Erythroblast (primary cell): ENCODE data around the gene SFMBT1.
A peak's percentile ranks its signal among the peaks of the same experiment; 100 is the strongest.

ENCODE experiments used
- DNase-seq, 2 experiments: peaks; one replicate each; lab custom pipeline; 2025; lab: John Stamatoyannopoulos, UW
- GATA1 ChIP-seq: IDR thresholded peaks from 2 replicates; pipeline ENCODE4 v1.6.1; 2011; ENCODE audit warnings: low read depth, mild to moderate bottlenecking, control low read depth, low read length, moderate library complexity
- POLR2A ChIP-seq: IDR thresholded peaks from 2 replicates; pipeline ENCODE4 v1.6.1; 2011; ENCODE audit warnings: mild to moderate bottlenecking, low read length

Gene SFMBT1

GRCh38 chr3:53079147-53079546 is 33.3 kb upstream of the SFMBT1 start:
- no peak for DNase-seq
- TF ChIP-seq POLR2A (no peak), GATA1 (no peak)

DNA sequence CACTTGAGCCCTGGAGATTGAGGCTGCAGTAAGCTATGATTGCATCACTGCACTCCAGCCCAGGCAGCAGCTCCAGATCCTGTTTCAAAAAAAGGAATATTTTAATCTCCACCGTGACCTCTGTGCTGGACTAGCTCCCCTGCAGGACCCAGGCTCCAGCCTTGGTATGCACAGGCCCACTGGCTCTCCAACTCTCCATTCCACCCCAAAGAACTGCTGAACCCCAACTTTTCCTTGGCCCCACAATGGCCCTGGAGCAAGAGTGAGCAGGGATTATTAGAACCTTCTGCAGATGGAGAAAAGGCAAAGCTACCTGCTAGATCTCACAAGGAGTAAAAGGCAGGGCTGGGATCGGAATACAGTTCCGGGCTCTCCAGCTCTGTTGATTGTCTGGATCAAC is 32.8 kb upstream of the SFMBT1 start:
- TF ChIP-seq POLR2A, result no peak
- TF ChIP-seq GATA1, result no peak
- DNase-seq, result no peak

DNA sequence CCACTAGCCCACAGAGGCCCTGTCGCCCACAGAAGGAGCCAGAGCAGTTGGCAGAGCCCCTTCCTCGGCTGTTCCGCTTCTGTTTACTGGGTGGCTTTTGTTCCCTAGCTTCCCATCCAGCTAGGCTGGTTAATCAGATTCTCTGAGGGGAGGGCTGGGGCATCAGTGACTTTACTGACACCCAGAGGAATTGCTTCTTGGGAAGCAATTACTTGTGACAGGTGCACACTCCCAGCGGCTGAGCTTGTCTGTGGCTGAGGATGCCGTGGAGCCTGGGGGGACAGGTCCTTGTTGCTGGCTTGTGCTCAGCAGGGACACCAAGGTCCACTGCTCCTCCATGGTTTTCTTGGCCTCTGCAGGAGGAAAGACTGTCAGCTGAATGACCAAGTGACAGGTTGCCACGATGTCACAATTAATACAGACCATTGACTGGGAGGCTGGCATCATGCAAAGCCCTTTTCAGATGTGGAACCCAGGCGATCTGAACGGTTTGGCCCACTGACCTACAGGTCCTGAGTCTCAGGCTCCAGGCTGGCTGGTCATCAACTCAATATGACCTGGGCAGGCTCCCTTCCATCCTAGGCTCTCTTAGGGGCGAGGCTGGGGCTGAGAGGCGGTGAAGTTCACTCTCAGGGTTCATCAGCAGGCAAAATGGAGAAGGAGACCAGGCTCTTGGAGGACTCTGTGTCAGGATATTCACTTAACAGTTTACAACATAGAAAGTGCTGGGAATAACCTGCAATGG is 31.8 kb upstream of the SFMBT1 start:
- DNase-seq, result no peak
- TF ChIP-seq POLR2A (no peak), GATA1 (no peak)

- no peak for TF ChIP-seq GATA1
- TF ChIP-seq POLR2A, result no peak
- no peak for DNase-seq
These were observed 29.9 kb upstream of the SFMBT1 start for GRCh38 chr3:53075743-53076140.

DNA sequence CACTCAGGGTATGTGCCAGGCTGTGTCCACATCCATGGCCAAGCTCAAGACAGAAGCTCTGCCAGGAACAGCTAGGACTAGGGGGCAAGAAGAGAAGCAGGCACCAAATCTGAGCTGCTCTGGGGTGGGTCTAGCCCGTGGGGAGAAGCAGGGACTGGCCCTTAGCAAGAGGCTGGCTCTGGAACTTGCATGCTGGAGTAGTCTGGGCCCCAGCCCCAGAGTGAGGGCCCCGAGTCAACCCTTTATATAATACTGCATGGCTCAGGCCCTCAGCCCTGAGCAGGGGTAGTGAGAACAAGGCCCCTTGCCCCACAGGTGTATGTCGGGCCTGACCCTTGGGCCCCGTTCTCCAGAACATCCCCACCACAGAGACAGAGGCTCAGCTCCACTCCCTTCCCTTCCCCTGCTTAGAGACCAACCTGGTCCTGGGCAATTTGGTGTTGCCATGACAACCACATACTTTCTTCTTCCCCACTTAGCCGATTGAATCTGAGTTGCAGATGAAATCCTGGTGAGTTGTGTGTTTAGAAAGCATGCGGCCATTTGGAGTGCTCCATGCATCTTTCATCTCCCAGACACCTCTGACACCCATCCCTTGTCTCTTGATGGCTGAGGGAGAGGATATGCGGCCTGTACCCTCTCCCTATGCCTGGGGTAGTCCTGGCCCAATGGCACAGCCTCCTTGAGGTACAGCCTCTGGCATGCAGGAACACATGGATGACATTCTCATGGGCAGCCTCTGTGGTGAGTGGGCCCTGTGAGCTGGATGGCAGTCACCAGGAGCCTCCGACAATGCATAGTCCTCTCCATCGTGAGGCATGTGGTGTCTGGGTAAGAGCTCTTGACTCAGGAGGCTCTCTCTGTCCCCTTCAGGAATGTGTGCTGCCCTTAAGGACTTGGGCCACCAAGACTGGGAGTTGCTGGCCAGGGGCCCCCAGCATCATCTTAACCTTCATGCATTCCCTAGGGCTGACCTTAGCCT is 29.2 kb upstream of the SFMBT1 start:
- TF ChIP-seq GATA1 (no peak), POLR2A (no peak)

DNA sequence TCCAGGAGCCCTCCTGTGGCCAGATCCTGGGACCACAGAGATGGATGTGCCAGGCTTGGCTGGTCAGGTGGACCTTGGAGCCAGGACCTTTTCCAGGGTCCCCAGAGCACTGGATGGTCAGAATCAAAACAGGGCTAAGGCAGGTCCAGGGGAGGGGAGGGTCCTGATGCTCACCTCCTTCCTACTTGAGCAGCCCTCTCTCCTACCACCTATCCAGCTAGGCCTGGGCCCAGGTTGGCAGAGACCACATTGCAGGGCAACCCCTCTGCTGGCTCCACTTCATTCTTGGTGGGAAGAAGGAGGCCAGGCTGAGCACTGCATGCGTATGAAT is 28.5 kb upstream of the SFMBT1 start:
- DNase-seq, result no peak
- TF ChIP-seq GATA1 (no peak), POLR2A (no peak)

More for the DNA sequence above, 29.2 kb upstream of the SFMBT1 start:
- DNase-seq, result no peak

GRCh38 chr3:53073553-53074365 is 27.9 kb upstream of the SFMBT1 start:
- no peak for TF ChIP-seq POLR2A
- TF ChIP-seq GATA1, result no peak
- DNase-seq, result no peak

DNA sequence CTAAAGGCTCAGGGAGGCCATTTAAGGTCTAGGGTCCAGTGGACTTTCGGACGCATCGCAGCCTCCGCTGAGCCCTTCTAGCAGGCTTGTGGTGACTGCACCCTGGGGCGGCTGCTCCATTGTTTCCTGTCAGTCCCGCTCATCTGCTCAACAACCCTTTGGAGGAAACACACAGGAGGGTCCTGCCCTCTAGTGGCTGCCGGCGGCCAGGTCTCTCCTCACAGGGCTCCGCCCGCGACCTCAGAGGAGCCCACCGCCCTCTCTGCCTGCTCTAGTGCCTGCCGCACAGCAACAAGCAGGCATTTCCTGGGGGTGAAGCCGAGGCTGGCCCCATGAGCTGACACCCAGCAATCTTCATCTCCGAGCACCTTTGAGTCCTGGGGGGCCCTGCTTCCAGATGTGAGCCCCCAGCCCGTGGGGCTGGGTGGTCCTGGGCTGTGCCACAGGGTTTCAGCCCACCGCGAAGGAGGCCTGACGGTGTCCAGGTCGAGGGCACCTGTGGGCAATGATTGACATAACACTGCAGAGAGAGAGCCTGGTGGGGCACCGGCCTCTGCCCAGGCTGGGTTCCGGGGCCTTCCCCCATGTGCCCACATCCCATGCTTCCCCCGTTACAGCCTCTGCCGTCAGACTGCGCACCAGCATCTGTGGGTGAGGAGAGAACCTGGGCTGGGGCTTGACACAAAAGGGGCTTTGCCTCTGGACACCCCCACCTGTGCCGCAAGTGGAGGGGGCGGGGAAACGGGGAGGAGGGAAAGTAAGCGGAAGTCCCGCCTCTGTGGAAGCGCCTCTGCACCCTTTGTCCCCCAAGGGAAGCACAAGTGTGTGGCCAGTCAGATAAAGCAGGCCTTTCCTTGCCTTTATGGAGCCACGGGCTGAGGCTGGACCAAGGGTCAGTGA is 27.0 kb upstream of the SFMBT1 start:
- no peak for TF ChIP-seq GATA1
- no peak for TF ChIP-seq POLR2A
- DNase-seq, result peak; percentile 85 to 87

- DNase-seq, result peak; percentile 65 to 66
- TF ChIP-seq POLR2A, result no peak
These were observed 26.1 kb upstream of the SFMBT1 start for GRCh38 chr3:53071882-53072431.

- DNase-seq, result no peak
These were observed 23.7 kb upstream of the SFMBT1 start for GRCh38 chr3:53069422-53070068.

DNA sequence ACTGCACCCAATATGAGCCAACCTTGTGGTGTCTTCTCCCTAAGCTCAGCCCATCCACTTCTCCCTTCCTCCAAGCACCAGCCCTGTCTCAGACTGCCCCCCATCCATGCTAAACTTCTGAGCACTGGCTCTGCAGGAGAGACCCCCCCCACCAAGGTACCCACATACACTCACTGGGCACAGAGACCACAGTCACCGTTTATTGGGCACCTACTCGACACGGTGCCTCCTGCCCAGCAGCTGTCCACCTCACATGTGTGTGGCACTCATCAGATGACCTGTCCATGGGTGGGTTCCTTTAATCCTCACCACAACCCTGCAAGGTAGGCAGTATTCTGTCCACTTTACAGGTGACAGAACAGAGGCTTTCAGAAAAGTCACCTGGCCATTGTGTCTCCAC is 22.3 kb upstream of the SFMBT1 start:
- no peak for TF ChIP-seq GATA1
- TF ChIP-seq POLR2A, result no peak
- DNase-seq, result no peak

More at GRCh38 chr3:53069422-53070068, 23.7 kb upstream of the SFMBT1 start:
- TF ChIP-seq POLR2A (no peak), GATA1 (no peak)

DNA sequence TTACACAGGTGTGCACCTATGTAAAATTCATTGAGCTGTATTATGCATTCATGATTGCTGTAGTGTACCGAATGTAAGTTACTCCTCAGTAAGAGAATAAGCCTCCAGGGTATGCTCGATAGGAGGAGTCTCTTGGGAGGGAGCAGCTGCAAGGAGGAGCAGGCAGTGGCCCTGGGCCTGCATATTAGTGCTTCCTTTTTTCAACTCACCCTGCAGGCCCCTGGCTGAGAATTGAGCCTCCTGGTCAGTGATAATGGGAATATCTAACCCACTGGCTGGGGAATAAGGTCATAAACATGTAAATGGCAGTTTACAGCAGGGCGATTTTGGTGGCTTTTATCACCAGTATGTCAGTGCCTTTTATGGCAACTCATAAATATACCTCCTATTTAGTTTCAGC is 21.7 kb upstream of the SFMBT1 start:
- TF ChIP-seq POLR2A, result no peak
- no peak for TF ChIP-seq GATA1
- no peak for DNase-seq
